ENCODE results near the gene REC114. TPM values are rescaled to one million over a fixed set of nuclear protein-coding genes. Genes with fewer than 3 reads are reported as not detected.

The REC114 gene
- total and polyA plus RNA-seq, 9 of the 15 experiments (the other 6 are each of a cell fraction or from before 2014, with no cell fraction given) = 0.07 to 0.24 TPM; not detected in 7

DNA sequence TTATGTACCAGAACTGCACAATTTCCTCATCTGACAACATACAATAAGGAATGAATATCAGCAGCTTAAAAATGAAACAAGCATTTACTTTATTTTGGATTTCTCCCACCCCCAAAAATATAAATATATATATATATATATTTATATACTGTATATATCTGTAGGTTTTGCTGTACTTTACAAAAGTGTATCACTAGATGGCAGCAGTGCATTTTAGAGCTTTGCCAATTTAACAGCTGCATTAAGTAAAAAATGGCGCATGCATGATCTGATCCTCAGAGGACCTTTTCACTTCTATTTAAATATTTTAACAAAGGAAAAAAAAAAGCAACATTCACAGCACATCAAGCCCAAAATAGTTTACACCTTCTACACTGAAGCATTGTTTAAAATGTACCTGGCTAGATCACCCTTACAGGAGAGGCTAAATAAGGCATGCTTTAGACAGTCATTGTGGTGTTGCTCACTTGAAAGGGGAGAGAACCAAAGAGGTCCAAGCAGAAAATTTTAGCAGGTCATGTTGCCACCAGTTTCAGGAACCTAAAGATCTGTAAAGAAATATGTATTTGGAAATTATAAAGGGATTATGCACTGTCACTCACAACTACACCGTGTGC is 117.6 kb downstream of the REC114 start:
- WGBS (ENCODE audit: insufficient coverage, low coverage, missing lambda C conversion rate) = 78% methylated on average over 2 of the region's 2 CpGs
- ATAC-seq = peak; percentile 82
- H3K4me3 ChIP-seq = no peak overlapping the region
- BruUV-seq (replicated peaks) = no TSS peak
- CTCF ChIA-PET (ENCODE audit: low intra/inter-chr PET ratio) = interaction anchor here (0.9 to 5.5 kb wide), 5 partner anchors 76 to 256 kb away, joined by 4 to 52 read pairs (median 12); no protein-coding TSS in a partner anchor
- H2AFZ ChIP-seq (ENCODE audit: low read depth, low read length) = no peak overlapping the region
- no peak overlapping the region for H3K27ac ChIP-seq (ENCODE audit: extremely low read depth, low read depth, low read length)
- intact Hi-C loops (cut with micrococcal nuclease) = loop anchor here (1.0 kb wide), 2 partner anchors 76 to 140 kb away; no protein-coding TSS in a partner anchor
- no peak for FAIRE-seq
- DNase-seq (ENCODE audit: extremely low read depth in 1 of 4, low spot score in 3 of 4) = peak in 2 of 4 experiments; percentile 24 to 67
- POLR2A ChIA-PET = interaction anchor here (0.8 kb wide), 1 partner anchor 11 kb away, joined by 3 read pairs; no protein-coding TSS in a partner anchor
- no peaks in the 10 kb centered on the region for H3K27me3 ChIP-seq (ENCODE audit: control insufficient read depth in 2 of 2, insufficient read depth in 2 of 2, low read length in 2 of 2)
- no peak overlapping the region for H3K4me2 ChIP-seq (ENCODE audit: insufficient read depth, low read length)
- no peaks in the 10 kb centered on the region for H3K9me3 ChIP-seq (replicated peaks; ENCODE audit: control insufficient read depth, insufficient read depth, low read depth, low read length)
- H4K20me1 ChIP-seq (replicated peaks; ENCODE audit: control insufficient read depth, insufficient read depth, low read length) = peaks cover 4% of the 10 kb centered on the region; the same call in 1 of the 2 replicates
- no peaks in the 10 kb centered on the region for H3K9me1 ChIP-seq (ENCODE audit: control insufficient read depth, insufficient read depth, low read length)
- H3K9ac ChIP-seq (ENCODE audit: insufficient read depth in 1 of 2, low read depth in 2 of 2, low read length in 2 of 2) = no peak overlapping the region
- in situ Hi-C loops (cut with MboI) = loop anchor here (5.0 kb wide), 2 partner anchors 77 to 137 kb away; no protein-coding TSS in a partner anchor
- no peaks in the 10 kb centered on the region for H3K79me2 ChIP-seq (ENCODE audit: control insufficient read depth, insufficient read depth, low read length)
- H3K4me1 ChIP-seq (replicated peaks in 1 of 2; ENCODE audit: control insufficient read depth in 2 of 2, insufficient read depth in 2 of 2, low read length in 2 of 2) = peaks cover 0 to 11% of the 10 kb centered on the region in 2 experiments; a peak in 3 of 5 replicates
- peaks cover 54% of the 10 kb centered on the region for H3K36me3 ChIP-seq (ENCODE audit: control insufficient read depth, insufficient read depth, low read length)
- TF ChIP-seq DDX20 (tag; IDR thresholded peaks at IDR 0.05; ENCODE audit: low read depth) (no peak), THRAP3 (IDR thresholded peaks at IDR 0.05; ENCODE audit: borderline replicate concordance) (no peak), DEAF1 (CRISPR knock-in tag; IDR thresholded peaks at IDR 0.05) (peak; percentile 24; the same call in 1 of the 2 replicates), KLF10 (CRISPR knock-in tag; IDR thresholded peaks at IDR 0.05) (no peak), YY1 (IDR thresholded peaks at IDR 0.05; ENCODE audit: borderline replicate concordance in 1 of 3, control insufficient read depth in 1 of 3, extremely low read depth in 1 of 3, insufficient read depth in 3 of 3, insufficient read length in 1 of 3, insufficient replicate concordance in 2 of 3, low read depth in 1 of 3, low read length in 2 of 3) (peak in 1 of 3 experiments; percentile 31), RBFOX2 (IDR thresholded peaks at IDR 0.05; ENCODE audit: low read depth, low read length) (no peak)
- TF ChIP-seq, protein P1, sequence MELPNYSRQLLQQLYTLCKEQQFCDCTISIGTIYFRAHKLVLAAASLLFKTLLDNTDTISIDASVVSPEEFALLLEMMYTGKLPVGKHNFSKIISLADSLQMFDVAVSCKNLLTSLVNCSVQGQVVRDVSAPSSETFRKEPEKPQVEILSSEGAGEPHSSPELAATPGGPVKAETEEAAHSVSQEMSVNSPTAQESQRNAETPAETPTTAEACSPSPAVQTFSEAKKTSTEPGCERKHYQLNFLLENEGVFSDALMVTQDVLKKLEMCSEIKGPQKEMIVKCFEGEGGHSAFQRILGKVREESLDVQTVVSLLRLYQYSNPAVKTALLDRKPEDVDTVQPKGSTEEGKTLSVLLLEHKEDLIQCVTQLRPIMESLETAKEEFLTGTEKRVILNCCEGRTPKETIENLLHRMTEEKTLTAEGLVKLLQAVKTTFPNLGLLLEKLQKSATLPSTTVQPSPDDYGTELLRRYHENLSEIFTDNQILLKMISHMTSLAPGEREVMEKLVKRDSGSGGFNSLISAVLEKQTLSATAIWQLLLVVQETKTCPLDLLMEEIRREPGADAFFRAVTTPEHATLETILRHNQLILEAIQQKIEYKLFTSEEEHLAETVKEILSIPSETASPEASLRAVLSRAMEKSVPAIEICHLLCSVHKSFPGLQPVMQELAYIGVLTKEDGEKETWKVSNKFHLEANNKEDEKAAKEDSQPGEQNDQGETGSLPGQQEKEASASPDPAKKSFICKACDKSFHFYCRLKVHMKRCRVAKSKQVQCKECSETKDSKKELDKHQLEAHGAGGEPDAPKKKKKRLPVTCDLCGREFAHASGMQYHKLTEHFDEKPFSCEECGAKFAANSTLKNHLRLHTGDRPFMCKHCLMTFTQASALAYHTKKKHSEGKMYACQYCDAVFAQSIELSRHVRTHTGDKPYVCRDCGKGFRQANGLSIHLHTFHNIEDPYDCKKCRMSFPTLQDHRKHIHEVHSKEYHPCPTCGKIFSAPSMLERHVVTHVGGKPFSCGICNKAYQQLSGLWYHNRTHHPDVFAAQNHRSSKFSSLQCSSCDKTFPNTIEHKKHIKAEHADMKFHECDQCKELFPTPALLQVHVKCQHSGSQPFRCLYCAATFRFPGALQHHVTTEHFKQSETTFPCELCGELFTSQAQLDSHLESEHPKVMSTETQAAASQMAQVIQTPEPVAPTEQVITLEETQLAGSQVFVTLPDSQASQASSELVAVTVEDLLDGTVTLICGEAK (IDR thresholded peaks at IDR 0.05) = no peak
- TF ChIP-seq, protein P1 (CRISPR knock-in tag; IDR thresholded peaks at IDR 0.05) = no peak

All from K562 (cell line).